IMR-90 (cell line): ENCODE measurements around the gene ZFAND2A.

Experiments
- CEBPB ChIP-seq: IDR thresholded peaks from 2 replicates; pipeline ENCODE4 v1.6.1; 2012; ENCODE audit warnings: low read depth, low read length, improper control_type of control experiment
- CHD1 ChIP-seq: IDR thresholded peaks from 2 replicates; pipeline ENCODE4 v1.6.1; 2012; ENCODE audit warnings: low read depth, low read length, improper control_type of control experiment
- FOS ChIP-seq: fragments of 150-350 bp; IDR thresholded peaks from 2 replicates; pipeline ENCODE4 v1.6.1; 2016; ENCODE audit warnings: low read depth, low read length
- MAFK ChIP-seq: IDR thresholded peaks from 2 replicates; pipeline ENCODE4 v1.6.1; 2012; ENCODE audit warnings: low read depth, low read length, improper control_type of control experiment
- MAZ ChIP-seq: IDR thresholded peaks from 2 replicates; pipeline ENCODE4 v1.6.1; 2012; ENCODE audit warnings: low read depth, mild to moderate bottlenecking, low read length, improper control_type of control experiment, moderate library complexity, borderline replicate concordance
- MXI1 ChIP-seq: IDR thresholded peaks from 2 replicates; pipeline ENCODE4 v1.6.1; 2012; ENCODE audit warnings: low read depth, mild to moderate bottlenecking, low read length, moderate library complexity, borderline replicate concordance
- POLR2A ChIP-seq: IDR thresholded peaks from 2 replicates; pipeline ENCODE4 v1.6.1; 2012; ENCODE audit warnings: mild to moderate bottlenecking, low read depth, low read length
- RAD21 ChIP-seq: IDR thresholded peaks from 2 replicates; pipeline ENCODE4 v1.6.1; 2012; ENCODE audit warnings: low read length, improper control_type of control experiment
- RFX5 ChIP-seq: IDR thresholded peaks from 2 replicates; pipeline ENCODE4 v1.8.0; 2012; ENCODE audit warnings: low read depth, mild to moderate bottlenecking, low read length, moderate library complexity
- SMC3 ChIP-seq: fragments of 150-350 bp; IDR thresholded peaks from 2 replicates; pipeline ENCODE4 v1.6.1; 2016; ENCODE audit warnings: low read depth, mild to moderate bottlenecking, antibody characterized with exemption, low read length, moderate library complexity
- USF2 ChIP-seq: fragments of 150-350 bp; IDR thresholded peaks from 2 replicates; pipeline ENCODE4 v1.6.1; 2017; ENCODE audit warnings: mild to moderate bottlenecking, antibody characterized with exemption, low read length, low read depth
- TF ChIP-seq, protein P1 (sequence below): conservative IDR thresholded peaks from 2 replicates; pipeline ENCODE4 v1.5.1; 2012; ENCODE audit warnings: mild to moderate bottlenecking, low read depth, low read length, improper control_type of control experiment
- TF ChIP-seq, protein P2 (sequence below): fragments of 150-350 bp; IDR thresholded peaks from 2 replicates; pipeline ENCODE4 v1.6.1; 2016; ENCODE audit warnings: low read depth, mild to moderate bottlenecking, low read length, moderate library complexity, borderline replicate concordance

- TF ChIP-seq, protein P1, sequence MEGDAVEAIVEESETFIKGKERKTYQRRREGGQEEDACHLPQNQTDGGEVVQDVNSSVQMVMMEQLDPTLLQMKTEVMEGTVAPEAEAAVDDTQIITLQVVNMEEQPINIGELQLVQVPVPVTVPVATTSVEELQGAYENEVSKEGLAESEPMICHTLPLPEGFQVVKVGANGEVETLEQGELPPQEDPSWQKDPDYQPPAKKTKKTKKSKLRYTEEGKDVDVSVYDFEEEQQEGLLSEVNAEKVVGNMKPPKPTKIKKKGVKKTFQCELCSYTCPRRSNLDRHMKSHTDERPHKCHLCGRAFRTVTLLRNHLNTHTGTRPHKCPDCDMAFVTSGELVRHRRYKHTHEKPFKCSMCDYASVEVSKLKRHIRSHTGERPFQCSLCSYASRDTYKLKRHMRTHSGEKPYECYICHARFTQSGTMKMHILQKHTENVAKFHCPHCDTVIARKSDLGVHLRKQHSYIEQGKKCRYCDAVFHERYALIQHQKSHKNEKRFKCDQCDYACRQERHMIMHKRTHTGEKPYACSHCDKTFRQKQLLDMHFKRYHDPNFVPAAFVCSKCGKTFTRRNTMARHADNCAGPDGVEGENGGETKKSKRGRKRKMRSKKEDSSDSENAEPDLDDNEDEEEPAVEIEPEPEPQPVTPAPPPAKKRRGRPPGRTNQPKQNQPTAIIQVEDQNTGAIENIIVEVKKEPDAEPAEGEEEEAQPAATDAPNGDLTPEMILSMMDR = no peak
- TF ChIP-seq POLR2A = no peak
- no peak for TF ChIP-seq SMC3
- no peak for TF ChIP-seq RAD21
- no peak for TF ChIP-seq MXI1
- TF ChIP-seq USF2 = no peak
- TF ChIP-seq, protein P2, sequence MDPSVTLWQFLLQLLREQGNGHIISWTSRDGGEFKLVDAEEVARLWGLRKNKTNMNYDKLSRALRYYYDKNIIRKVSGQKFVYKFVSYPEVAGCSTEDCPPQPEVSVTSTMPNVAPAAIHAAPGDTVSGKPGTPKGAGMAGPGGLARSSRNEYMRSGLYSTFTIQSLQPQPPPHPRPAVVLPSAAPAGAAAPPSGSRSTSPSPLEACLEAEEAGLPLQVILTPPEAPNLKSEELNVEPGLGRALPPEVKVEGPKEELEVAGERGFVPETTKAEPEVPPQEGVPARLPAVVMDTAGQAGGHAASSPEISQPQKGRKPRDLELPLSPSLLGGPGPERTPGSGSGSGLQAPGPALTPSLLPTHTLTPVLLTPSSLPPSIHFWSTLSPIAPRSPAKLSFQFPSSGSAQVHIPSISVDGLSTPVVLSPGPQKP = no peak
- TF ChIP-seq FOS = no peak
- TF ChIP-seq MAFK = no peak
- no peak for TF ChIP-seq MAZ
- TF ChIP-seq CEBPB = no peak
- no peak for TF ChIP-seq RFX5
- TF ChIP-seq CHD1 = no peak
Measured at GRCh38 chr7:1127001-1127400, 33.0 kb downstream of the ZFAND2A start.
